ENCODE measurements around the gene OR52W1.
"Not testable (repeated sequence)": the region's sequence is repeated elsewhere in the genome, so short reads cannot be mapped to it uniquely, and the experiment has no call there.

Gene OR52W1

DNA sequence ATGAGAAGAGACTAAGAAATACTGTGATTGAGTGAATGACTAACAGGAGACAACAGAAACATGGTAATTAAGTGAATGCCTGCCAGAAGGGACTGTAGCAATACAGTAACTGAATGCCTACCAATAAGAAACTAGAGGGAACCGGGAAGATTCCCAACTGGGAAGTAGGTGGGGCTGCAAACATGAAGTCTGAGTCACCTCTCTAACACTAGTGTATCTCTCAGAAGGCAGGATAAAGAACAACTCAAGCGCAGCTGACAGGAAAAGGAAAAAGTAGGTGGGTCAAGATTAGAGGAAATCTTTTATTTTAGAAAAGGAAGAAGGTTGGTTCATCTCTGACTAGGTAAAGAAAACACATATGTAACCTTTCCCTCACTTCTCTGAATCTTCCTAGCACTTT lies 20.3 kb downstream of the OR52W1 start:
- DNase-seq = no peak

DNA sequence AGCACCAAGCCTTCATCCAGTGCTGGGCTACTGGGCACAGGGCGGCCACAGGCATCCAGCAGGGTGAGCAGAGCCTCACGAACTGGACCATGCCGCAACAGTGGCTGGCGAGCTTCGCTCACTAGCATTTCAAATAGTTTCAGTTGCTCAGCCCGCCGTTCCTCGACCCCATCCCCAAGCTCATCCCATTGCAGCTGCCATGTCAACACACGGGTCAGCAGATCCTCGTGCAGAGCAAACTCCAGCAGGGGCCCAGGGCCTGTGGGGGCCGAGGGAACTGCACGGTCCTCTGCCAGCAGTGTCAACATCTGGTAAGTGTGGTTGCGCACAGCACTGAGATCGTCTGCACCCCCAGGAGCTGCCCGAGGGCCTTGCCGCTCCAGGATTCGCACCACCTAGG lies 24.8 kb downstream of the OR52W1 start:
- no peak for DNase-seq

DNA sequence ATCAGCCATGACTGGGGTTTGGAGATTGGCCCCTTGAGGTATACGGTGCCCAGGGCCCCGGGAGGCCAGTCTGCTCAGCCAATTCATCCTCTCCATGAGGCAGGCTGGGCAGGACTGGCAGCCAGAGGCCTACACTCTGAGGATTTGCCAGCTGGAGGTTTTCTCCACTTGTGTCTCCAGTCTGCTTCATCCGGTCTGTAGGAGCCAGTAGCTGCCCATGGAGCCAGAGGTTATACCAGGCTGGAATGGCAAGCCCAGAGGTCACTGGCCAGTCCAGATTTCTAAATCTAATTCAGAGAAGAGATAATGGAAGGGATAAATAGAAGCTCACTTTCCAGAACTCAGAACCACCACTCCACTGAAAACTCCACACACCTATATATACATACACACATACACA lies 25.4 kb downstream of the OR52W1 start:
- no peak for DNase-seq

DNA sequence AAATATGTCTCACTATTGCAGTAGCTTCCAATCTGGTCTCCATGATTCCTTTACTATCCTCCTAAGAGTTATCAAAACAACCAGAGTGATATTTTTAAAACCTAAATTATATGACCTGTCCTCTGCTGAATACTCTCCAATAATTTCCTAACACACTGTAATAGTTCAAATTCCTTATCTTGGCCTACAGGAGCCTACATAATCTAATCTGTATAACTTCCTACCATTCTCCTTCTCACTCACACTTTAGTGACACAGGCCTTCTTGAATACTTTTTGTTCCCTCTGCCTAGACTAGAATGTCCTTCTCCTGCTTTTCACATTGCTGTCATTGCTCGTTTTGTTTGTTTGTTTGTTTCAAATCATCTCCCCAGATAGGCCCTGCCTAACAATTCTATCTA lies 26.0 kb downstream of the OR52W1 start:
- DNase-seq = no peak

DNA sequence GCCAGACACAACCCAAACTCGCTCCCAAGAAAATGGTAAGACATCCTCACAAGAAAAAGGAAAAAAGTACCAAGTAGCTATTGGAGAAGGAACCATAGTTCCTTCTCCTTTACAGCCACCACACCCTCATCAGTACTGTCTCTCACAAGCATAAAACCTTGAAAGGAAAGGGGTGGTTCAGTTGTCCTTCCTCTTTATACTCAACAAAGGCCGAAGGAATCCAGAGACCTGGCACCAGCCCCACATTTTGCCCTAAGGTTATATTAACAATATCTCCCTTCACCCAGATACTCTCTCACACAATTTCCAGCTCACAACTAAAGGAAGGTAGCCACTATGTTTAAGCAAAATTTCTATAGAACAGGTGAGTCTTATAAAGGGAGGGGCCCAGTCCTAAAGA lies 26.9 kb downstream of the OR52W1 start:
- DNase-seq = no peak

DNA sequence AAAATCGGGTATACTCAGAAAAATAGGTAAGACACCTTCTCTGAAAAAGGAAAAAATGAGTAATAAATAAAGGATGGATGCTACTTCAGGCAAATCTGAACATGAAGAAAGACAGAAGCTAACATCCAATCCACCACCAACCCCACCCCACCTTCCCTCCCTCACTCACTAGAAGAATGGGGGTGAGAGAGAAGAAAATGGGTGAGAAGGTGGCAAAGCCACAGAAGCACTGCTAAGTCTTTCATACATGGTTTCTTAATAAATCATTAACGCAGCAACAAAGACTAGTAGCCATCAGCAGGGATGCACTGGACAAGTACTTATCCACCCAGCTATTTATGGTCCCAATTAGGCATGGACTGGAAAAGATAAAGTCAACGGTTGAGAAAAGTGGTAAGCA lies 29.5 kb downstream of the OR52W1 start:
- DNase-seq = no peak

DNA sequence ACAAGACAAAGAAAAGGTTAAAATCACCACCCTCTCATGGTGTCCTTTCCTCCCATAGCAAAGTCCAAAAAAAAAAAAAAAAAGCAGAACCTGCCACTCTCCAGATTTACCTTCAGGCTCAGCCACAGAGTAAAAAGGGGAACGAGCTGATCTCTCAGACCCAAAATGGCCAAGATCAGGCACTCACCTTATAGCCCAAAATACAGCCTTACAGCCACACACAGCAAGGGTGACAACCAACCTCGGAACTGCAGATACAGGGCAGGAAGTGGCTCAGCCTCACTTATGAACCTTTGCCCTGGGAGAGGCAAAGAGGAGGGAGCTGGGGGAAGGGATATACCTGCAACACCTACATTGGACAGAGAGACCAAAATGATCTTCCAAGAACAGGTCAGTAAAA lies 30.9 kb downstream of the OR52W1 start:
- DNase-seq = no peak

DNA sequence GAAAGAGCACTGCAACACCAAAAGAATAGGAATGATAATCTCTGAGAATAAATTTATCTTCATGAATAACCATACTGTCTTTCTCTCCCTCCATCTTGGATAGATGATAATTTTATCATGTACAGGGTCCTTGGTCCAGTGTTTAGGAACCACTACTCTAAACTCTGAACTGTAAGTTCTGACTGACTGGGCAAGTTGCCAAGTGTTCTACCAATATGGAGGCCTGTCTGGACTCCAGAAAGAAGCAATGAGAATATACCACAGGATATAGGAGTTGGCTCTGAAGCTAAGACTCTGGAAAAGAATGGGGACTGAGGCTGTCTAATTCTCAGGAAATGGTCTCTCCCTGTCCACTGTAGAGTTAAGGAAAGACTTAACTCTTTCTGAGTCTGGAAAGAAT lies 33.9 kb downstream of the OR52W1 start:
- no peak for DNase-seq

DNA sequence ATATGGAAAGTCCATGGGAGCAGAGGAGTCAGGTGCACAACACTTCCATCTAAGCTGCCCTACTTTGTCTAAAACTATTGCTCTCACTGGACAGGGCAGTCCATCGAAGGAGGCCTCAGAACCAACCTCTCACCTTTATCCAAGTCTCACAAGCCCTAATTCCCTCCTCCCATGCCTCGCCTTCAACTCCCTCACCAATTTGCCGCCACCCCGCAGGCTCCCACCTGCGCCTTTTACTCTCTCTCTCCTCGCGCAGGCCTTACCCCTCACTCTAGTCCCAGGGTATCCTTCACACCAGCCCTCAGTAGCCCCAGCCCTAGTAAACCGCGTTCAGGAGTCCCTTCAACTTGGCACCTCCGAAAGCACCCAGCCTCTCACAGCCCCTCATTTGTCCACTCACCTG lies 35.0 kb downstream of the OR52W1 start:
- no peak for DNase-seq

DNA sequence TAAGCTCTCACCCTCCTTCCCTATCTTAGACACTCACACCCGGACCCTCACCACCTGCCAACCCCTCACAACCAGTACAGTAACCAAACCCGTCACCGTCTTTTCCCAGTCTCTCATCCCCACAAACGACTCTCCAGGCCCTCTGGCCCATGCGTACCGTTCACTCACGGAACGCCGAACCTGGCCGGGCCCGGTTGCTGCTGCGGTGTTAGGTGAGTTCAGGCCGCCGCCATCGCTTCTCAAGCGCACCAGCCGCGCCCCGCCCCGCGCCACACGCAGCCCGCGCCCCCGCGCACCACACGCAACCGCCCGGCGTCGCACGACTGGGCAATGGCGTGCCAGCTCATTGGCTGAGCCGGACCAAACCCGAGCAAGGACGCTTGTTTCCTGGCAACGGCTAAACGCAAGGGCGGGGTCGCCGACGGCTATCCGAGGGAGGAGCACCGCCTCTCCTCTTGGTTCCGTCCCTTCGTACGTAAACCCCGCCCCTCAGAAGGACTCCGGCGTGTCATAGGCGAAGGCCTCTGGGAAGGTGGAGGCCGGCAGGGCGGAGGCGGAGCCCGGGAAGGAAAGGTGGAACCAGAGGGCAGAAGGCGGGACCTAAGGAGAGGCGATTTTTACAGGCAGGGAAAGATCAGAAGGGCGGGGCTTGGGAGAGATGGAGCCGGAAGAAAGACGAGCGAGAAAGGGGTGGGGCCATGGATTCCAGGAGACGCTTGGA lies 35.5 kb downstream of the OR52W1 start, which contains the start of gene FHIP1B:
TSS of gene FHIP1B (minus strand) at position 250 of the 721 bp plus-strand sequence. CDS start 10,120 bp downstream, outside the sequence.
- DNase-seq = peak; percentile 100

DNA sequence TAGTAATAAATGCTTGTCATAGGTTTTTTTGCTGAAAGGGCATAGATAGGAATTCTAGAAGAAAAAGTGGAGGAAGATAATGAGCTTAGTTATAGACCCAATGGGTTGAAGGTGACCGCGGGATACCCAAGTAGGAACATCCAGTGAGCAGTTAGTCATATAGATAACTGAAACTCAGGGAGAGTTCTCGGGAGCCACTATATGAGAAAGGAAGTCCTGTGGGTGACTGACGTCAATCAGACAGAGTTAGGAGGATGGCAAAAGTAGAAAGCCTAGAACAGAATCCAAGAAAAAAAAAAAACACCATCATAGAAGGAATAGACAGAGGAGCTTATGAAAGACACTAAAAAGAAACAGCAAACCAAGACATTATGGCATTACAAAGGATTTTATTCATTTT lies 38.2 kb downstream of the OR52W1 start:
- DNase-seq = no peak

DNA sequence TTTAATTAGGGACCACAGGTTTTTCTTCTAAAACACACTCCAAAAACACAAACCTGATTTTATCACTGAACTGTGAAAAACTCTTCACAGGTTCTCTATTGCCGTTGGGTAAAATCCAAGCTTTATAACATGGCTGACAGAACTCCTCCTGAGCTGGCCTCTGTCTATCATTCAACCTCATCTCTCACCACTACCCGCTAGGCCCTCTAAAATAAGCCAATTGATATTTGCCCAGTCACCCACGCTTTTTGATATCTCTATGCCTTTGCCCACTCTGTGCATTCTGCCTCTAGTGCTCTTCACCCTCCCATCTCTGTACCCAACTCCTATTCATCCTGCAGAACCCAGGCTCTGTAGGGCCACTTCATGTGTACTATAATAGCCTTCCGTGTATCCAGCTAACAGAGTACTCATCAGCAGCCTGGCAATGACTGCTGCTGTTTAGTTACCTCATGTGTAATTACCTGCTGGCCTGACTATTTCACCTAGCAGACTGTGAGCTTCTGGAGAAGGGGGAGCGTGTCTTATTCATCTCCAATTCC lies 38.8 kb downstream of the OR52W1 start:
- no peak for DNase-seq

DNA sequence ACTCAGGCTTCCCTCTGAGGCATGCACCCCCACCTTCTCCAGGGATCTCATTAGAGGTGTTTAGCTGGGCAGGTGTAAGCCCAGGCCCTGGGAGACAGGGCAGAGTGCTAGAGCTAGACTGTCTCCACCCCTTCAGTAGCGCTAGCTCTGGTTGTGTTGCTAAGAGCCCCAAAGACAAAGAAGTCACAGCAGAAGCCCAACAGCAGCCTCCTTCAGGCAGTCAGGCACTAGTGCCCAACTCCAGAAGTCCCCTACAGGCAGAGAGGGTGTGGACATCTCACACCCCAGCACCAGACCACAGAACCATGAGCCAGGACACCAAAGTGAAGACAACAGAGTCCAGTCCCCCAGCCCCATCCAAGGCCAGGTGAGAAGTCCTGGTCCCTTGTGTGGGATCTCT lies 39.9 kb downstream of the OR52W1 start, which contains the start of gene CNGA4:
TSS of gene CNGA4 (plus strand) at position 188 of the 400 bp plus-strand sequence. CDS start at position 306, 118 bp downstream.
- DNase-seq = no peak

DNA sequence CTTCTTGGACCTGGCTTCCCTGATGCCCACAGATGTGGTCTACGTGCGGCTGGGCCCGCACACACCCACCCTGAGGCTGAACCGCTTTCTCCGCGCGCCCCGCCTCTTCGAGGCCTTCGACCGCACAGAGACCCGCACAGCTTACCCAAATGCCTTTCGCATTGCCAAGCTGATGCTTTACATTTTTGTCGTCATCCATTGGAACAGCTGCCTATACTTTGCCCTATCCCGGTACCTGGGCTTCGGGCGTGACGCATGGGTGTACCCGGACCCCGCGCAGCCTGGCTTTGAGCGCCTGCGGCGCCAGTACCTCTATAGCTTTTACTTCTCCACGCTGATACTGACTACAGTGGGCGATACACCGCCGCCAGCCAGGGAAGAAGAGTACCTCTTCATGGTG lies 41.1 kb downstream of the OR52W1 start:
- DNase-seq = no peak

DNA sequence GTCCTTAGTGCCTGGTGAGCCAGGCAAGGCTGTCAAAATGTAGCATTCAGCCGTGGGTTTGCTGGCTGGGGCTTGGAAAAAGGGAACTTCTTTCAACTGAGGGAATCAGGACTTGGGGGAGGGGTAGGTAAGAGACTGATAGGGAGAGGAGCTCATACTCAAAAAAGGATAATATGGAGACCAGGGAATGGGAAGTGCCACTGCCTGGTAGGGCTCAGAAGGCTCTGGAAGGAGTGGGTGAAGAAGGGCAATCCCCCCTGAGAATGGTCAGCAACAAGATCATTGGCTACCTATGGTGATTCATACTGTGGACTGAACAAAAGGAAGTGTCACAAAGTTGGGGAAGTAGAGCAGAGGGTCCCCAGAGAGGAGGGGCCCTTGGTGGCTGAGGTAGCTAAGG lies 41.8 kb downstream of the OR52W1 start:
- DNase-seq = no peak

DNA sequence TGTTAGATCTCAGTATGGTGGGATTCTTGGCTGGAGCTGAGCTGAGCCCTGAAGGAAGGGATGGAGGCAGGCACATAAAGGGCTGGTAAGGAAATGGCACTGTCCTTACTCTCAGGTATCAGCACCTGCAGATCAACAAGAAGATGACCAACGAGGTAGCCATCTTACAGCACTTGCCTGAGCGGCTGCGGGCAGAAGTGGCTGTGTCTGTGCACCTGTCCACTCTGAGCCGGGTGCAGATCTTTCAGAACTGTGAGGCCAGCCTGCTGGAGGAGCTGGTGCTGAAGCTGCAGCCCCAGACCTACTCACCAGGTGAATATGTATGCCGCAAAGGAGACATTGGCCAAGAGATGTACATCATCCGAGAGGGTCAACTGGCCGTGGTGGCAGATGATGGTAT lies 42.3 kb downstream of the OR52W1 start:
- DNase-seq = no peak

DNA sequence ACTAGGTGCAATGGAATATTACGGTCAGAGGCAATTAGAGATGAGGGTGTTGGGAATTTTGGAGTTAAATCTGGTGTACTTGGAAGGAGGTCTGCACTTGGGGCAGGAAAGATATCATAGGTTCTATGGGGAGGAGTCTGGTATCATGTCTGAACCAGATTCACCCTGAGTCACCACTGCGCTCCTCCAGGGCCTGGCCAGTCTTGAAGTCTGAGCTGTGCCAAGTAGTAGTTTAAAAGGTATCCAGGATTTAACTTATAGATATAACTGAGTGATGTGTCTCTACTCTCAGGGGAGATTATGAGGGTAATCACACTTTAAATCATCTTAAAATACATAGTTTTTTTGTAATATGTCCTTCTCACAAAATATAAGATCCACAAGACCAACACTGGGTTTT lies 46.5 kb downstream of the OR52W1 start:
- DNase-seq = no peak

DNA sequence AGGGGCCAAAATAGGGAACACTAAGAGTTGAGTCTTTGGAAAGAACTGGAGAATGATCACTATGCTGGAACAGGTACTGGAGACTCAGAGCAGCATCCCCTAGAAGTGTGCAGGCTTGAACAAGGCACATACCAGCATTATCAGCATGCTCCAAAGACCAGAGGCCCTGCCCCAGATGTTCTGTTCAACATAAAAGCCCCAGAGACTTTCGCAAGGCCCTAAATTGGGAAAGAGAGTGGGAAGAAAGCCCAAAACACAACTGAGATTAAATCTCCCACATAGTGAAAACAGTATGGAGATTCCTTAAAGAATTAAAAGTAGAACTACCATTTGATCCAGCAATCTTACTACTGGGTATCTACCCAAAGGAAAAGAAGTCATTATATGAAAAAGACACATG lies 49.2 kb downstream of the OR52W1 start:
- no peak for DNase-seq

DNA sequence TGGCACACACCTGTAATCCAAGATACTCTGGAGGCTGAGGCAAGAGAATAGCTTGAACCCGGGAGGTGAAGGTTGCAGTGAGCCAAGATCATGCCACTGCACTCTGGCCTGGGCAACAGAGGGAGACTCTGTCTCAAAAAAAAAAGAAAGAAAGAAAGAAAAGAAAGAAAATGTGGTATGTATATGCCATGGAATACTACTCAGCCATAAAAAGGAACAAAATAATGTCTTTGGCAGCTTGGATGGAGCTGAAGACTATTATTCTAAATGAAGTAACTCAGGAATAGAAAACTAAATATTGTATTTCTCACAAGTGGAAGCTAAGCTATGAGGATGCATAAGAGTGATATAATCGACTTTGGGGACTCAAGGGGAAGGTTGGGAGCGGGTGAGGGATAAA lies 49.9 kb downstream of the OR52W1 start:
- not testable (repeated sequence) for DNase-seq

Data from CD4-positive, alpha-beta T cell treated with Interleukin-15 for 1 hour (primary cell).